Liver (tissue), 9 donors: ENCODE measurements around the gene XYLT2. TPM values are rescaled to one million over a fixed set of nuclear protein-coding genes. Genes with fewer than 3 reads are reported as not detected.

Source experiments
- DNase-seq: peaks from one replicate; pipeline ENCODE4 v3.0.0-alpha.2; 2017; ENCODE audit warnings: low spot score
- H3K27ac ChIP-seq, 2 donors: one replicate each; pipeline ENCODE4 v1.7.0; 2013; ENCODE audit warnings: inconsistent platforms in 2 of 2, low read length in 2 of 2, control low read depth in 1 of 2, low read depth in 1 of 2, mild to moderate bottlenecking in 1 of 2
- H3K27me3 ChIP-seq, 4 donors: one replicate each; pipeline versions ENCODE4 v1.6.1 to v1.7.0; 2013; ENCODE audit warnings: low read length in 3 of 4, inconsistent platforms in 1 of 4, mild to moderate bottlenecking in 1 of 4, moderate library complexity in 1 of 4; ENCODE audit not compliant: control insufficient read depth in 4 of 4, insufficient read depth in 4 of 4
- H3K36me3 ChIP-seq, 4 donors: one replicate each; pipeline versions ENCODE4 v1.6.1 to v1.7.0; 2013; ENCODE audit warnings: low read length in 3 of 4, mild to moderate bottlenecking in 3 of 4, low read depth in 1 of 4, moderate library complexity in 1 of 4; ENCODE audit not compliant: control insufficient read depth in 4 of 4, insufficient read depth in 3 of 4
- H3K4me1 ChIP-seq, 4 donors: one replicate each; pipeline versions ENCODE4 v1.6.1 to v1.7.0; 2013; ENCODE audit warnings: low read length in 3 of 4, mild to moderate bottlenecking in 3 of 4, moderate library complexity in 1 of 4; ENCODE audit not compliant: control insufficient read depth in 4 of 4, insufficient read depth in 4 of 4
- H3K4me3 ChIP-seq, 3 donors: one replicate each; pipeline versions ENCODE4 v1.6.1 to v1.7.0; 2013; ENCODE audit warnings: low read length in 3 of 3, control low read depth in 1 of 3, low read depth in 1 of 3, mild to moderate bottlenecking in 1 of 3
- H3K9ac ChIP-seq, 2 donors: one replicate each; pipeline ENCODE4 v1.7.0; 2013; ENCODE audit warnings: low read length in 2 of 2, mild to moderate bottlenecking in 2 of 2, moderate library complexity in 2 of 2, control low read depth in 1 of 2, low read depth in 1 of 2
- H3K9me3 ChIP-seq, 4 donors: one replicate each; pipeline versions ENCODE4 v1.6.1 to v1.7.0; 2013; ENCODE audit warnings: low read length in 3 of 4; ENCODE audit not compliant: control insufficient read depth in 4 of 4
- CTCF ChIP-seq: fragments of 150-350 bp; IDR thresholded peaks from 2 replicates; pipeline ENCODE4 v1.5.1; 2017; ENCODE audit warnings: improper control_type of control experiment, low read depth, low read length; ENCODE audit not compliant: missing input control
- EGR1 ChIP-seq, 2 donors: IDR thresholded peaks; 2 replicates each; pipeline ENCODE4 v1.6.1; 2016 to 2018; ENCODE audit warnings: antibody characterized with exemption in 2 of 2, low read depth in 2 of 2
- FOXA1 ChIP-seq: IDR thresholded peaks from 2 replicates; pipeline ENCODE4 v1.6.1; 2016; ENCODE audit warnings: antibody characterized with exemption
- GABPA ChIP-seq, 2 donors: IDR thresholded peaks in 1 of 2; conservative IDR thresholded peaks in 1 of 2; 2 replicates each; pipeline ENCODE4 v1.6.1; 2016; ENCODE audit warnings: antibody characterized with exemption in 2 of 2, mild to moderate bottlenecking in 1 of 2, moderate library complexity in 1 of 2
- HNF4A ChIP-seq, 2 donors: conservative IDR thresholded peaks; 2 replicates each; pipeline ENCODE4 v1.6.1; 2016; ENCODE audit warnings: antibody characterized with exemption in 2 of 2, mild to moderate bottlenecking in 2 of 2
- HNF4G ChIP-seq: IDR thresholded peaks from 2 replicates; pipeline ENCODE4 v1.6.1; 2016; ENCODE audit warnings: antibody characterized with exemption
- JUND ChIP-seq, 2 donors: IDR thresholded peaks; 2 replicates each; pipeline ENCODE4 v1.6.1; 2016; ENCODE audit warnings: antibody characterized with exemption in 2 of 2
- NR2F2 ChIP-seq: IDR thresholded peaks from 2 replicates; pipeline ENCODE4 v1.6.1; 2016; ENCODE audit warnings: antibody characterized with exemption
- RAD21 ChIP-seq, 2 donors: IDR thresholded peaks; 2 replicates each; pipeline ENCODE4 v1.6.1; 2016; ENCODE audit warnings: antibody characterized with exemption in 2 of 2, mild to moderate bottlenecking in 2 of 2
- REST ChIP-seq: IDR thresholded peaks from 2 replicates; pipeline ENCODE4 v1.6.1; 2016; ENCODE audit warnings: antibody characterized with exemption, mild to moderate bottlenecking
- RXRA ChIP-seq, 2 donors: IDR thresholded peaks; 2 replicates each; pipeline ENCODE4 v1.6.1; 2017 to 2018; ENCODE audit warnings: antibody characterized with exemption in 2 of 2, mild to moderate bottlenecking in 1 of 2
- SP1 ChIP-seq: IDR thresholded peaks from 2 replicates; pipeline ENCODE4 v1.6.1; 2018; ENCODE audit warnings: antibody characterized with exemption, mild to moderate bottlenecking
- WGBS: extraction: QIAGEN DNeasy Blood & Tissue Kit; methylation state at CpG from one replicate; pipeline ENCODE4 v1.1.7; 2013; 5-methylcytosine and 5-hydroxymethylcytosine counted together
- polyA plus RNA-seq, 2 donors: library from polyadenylated mRNA; stranded (reverse) in 1 of 2; unstranded in 1 of 2; fragments of 200-250 nt in 1 of 2; fragments of >200 nt in 1 of 2; fragmentation: Nextera tagmentation in 1 of 2; extraction: Ambion mirVana in 1 of 2; gene quantifications; one replicate each; pipeline versions ENCODE4 v1.2.1 to v1.2.3, GENCODE V29; 2013 to 2015
- total RNA-seq, 2 donors: library from RNA; depleted of rRNA; stranded (reverse); fragments of >200 nt; gene quantifications; one replicate each; pipeline ENCODE4 v1.2.3, GENCODE V29; 2014
- TF ChIP-seq, protein P1 (sequence below): IDR thresholded peaks from 2 replicates; pipeline ENCODE4 v1.6.1; 2016; ENCODE audit warnings: antibody characterized with exemption
- TF ChIP-seq, protein P2 (sequence below): IDR thresholded peaks from 2 replicates; pipeline ENCODE4 v1.6.1; 2016; ENCODE audit warnings: antibody characterized with exemption
- donor health status: healthy.
- donor health status: healthy.
- donor health status: healthy.
- donor health status: healthy.
- donor health status: healthy.

The XYLT2 gene
- total and polyA plus RNA-seq, 4 donors, result 5.3 to 11.3 (median 8.2) TPM

- H3K4me1 ChIP-seq, result peaks cover 0 to 2% (median 0%) of the 10 kb centered on the region in 4 donors
These were observed 43.9 kb upstream of the XYLT2 start for GRCh38 chr17:50301891-50302584.

DNA sequence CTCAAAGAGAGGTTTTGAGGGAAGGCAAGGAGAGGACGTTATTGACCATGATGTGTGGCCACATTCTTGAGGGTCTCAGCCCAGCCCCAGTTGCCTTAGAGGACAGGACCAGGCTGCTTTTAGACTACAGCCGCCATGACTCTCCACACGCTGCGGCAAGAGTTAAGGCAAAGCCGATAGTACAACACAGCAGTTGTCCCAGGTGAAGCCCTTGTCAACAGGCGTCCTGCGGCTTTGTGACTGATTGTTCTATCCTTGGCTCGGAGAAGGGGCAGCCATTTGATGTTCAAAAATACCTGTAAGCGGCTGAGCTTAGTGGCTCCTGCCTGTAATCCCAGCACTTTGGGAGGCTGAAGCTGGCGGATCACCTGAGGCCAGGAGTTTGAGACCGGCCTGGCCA is 42.9 kb upstream of the XYLT2 start:
- H3K36me3 ChIP-seq, result no peaks in the 10 kb centered on the region
- no peaks in the 10 kb centered on the region for H3K27me3 ChIP-seq
- H3K9ac ChIP-seq, result no peak overlapping the region
- no peaks in the 10 kb centered on the region for H3K9me3 ChIP-seq
- WGBS, result 78% methylated on average over 11 of the region's 11 CpGs
- DNase-seq, result no peak
- H3K4me1 ChIP-seq, result no peaks in the 10 kb centered on the region
- TF ChIP-seq RXRA (IDR thresholded peaks at IDR 0.05), result no peak
- no peak for TF ChIP-seq SP1
- no peak for TF ChIP-seq FOXA1
- TF ChIP-seq HNF4G, result no peak
- TF ChIP-seq RAD21 (IDR thresholded peaks at IDR 0.05), result no peak
- no peak for TF ChIP-seq JUND (IDR thresholded peaks at IDR 0.05)
- TF ChIP-seq, protein P1, sequence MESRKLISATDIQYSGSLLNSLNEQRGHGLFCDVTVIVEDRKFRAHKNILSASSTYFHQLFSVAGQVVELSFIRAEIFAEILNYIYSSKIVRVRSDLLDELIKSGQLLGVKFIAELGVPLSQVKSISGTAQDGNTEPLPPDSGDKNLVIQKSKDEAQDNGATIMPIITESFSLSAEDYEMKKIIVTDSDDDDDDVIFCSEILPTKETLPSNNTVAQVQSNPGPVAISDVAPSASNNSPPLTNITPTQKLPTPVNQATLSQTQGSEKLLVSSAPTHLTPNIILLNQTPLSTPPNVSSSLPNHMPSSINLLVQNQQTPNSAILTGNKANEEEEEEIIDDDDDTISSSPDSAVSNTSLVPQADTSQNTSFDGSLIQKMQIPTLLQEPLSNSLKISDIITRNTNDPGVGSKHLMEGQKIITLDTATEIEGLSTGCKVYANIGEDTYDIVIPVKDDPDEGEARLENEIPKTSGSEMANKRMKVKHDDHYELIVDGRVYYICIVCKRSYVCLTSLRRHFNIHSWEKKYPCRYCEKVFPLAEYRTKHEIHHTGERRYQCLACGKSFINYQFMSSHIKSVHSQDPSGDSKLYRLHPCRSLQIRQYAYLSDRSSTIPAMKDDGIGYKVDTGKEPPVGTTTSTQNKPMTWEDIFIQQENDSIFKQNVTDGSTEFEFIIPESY, result no peak
- TF ChIP-seq NR2F2, result no peak
- no peak for TF ChIP-seq GABPA (IDR thresholded peaks at IDR 0.05 in 1 of 2, conservative IDR thresholded peaks at IDR 0.05 in 1 of 2)
- no peak overlapping the region for H3K27ac ChIP-seq
- no peak overlapping the region for H3K4me3 ChIP-seq

More at GRCh38 chr17:50301891-50302584, 43.9 kb upstream of the XYLT2 start:
- Histone ChIP-seq H3K9me3 (no peaks in the 10 kb centered on the region), H3K27ac (no peak overlapping the region), H3K36me3 (no peaks in the 10 kb centered on the region), H3K4me3 (no peak overlapping the region), H3K27me3 (no peaks in the 10 kb centered on the region), H3K9ac (no peak overlapping the region)
- WGBS, result 68% methylated on average over 9 of the region's 9 CpGs
- TF ChIP-seq EGR1 (IDR thresholded peaks at IDR 0.05; ENCODE audit: low read depth in 2 of 2) (no peak), CTCF (no peak), JUND (IDR thresholded peaks at IDR 0.05) (no peak), HNF4A (conservative IDR thresholded peaks at IDR 0.05) (no peak), REST (no peak)
- TF ChIP-seq, protein P2, sequence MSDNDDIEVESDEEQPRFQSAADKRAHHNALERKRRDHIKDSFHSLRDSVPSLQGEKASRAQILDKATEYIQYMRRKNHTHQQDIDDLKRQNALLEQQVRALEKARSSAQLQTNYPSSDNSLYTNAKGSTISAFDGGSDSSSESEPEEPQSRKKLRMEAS, result no peak
- no peak for DNase-seq
